ENCODE data around the gene BACH2. TPM values are rescaled to one million over a fixed set of nuclear protein-coding genes. Genes with fewer than 3 reads are reported as not detected.
"Not testable (repeated sequence)": the region's sequence is repeated elsewhere in the genome, so short reads cannot be mapped to it uniquely, and the experiment has no call there.

BACH2 gene
- polyA plus RNA-seq, 3 donors = 10.4 to 12.9 (median 11.2) TPM

DNA sequence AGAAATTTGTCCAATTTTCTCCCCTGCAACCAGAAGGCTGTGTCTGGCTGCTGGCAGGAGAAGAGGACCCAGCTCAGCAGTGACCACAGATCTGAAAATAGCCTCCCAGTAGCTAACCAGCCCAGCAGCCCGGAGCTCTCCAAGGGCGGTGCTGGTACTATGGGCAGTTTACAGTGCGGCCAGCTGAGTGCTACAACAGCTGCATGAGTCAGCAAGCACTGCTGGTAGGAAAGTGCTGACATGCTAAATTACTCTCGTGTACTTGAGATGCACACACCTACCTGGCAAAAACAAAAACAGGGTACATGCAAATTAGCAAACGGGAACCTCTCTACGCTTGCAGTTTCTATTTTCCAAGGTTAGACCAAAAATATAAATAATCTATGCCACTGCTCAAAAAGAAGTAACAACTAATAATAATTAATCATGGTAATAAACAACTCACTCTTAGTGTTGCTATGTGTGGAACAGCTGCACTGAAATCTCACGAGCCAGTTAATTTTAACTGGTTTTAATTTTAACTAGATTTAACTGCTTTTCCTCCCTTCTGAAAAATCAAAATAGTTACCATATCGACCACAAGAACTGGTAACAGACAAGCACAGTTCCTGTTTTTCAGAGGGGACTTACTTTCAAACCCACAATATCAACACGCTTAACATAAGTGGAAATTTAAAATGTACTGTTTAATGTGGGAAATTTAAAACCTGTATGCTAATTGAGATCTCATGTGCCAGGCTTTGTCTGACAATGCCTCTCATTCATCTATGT lies 10.8 kb downstream of the BACH2 start:
- peak in 8 of 11 donors; percentile 54 to 87 (median 68) for DNase-seq (ENCODE audit: extremely low read depth in 1 of 11, low read depth in 9 of 11, low spot score in 4 of 11)

DNA sequence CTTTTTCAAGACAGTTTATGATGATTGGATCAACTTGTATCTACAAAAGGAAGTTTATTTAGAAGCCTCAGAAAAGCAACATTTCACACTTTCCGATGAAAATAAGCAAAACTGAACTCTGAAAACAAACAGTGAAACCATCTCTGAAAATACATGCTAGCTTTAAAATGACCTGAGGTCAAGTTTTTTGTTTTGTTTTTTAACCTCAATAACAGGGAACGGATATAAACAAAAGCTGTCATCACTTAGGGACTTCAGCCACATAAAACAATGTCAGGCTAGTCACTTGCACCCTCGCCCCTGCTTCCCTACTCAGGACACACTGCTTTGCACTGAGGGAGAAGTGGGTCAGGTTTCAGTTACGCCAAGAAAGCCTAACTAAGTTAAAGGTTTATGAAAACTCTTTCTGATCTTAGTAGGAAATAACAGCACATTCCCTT lies 11.6 kb downstream of the BACH2 start:
- no peak for DNase-seq (ENCODE audit: extremely low read depth in 1 of 11, low read depth in 9 of 11, low spot score in 4 of 11)

GRCh38 chr6:90284236-90285041 lies 12.2 kb downstream of the BACH2 start:
- no peak for DNase-seq (ENCODE audit: extremely low read depth in 1 of 11, low read depth in 9 of 11, low spot score in 4 of 11)

DNA sequence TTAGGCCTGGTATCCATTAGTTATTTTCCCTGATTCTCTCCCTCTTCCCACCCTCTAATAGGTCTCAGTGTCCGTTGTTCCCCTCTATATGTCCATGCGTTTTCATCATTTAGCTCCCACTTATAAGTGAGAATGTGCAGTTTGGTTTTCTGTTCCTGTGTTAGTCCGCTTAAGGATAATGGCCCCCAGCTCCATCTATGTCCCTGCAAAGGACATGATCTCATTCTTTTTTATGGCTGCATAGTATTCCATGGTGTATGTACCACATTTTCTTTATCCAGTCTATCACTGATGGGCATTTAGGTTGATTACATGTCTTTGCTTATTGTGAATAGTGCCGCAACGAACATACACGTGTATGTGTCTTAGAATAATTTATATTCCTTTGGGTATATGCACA lies 14.4 kb downstream of the BACH2 start:
- not testable (repeated sequence) for DNase-seq (ENCODE audit: extremely low read depth in 1 of 11, low read depth in 9 of 11, low spot score in 4 of 11)

DNA sequence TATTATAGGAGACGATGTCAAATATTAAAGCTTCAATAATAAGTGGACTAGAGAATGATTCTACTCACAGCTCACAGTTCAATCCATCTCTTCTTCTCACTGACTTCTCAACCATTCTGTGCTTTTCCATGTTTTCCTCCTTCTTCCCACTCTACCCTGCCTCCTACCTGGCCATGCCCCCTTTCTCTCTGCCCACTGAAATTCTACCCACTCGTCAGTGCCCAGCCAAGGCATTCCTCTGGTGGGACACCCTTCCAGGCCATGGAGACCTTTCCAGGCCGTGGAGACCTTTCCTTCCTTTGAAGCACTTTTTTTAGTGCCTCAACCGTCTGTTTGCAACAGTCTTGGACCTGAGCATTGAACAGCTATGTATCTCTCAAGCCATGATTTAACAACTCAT lies 18.5 kb downstream of the BACH2 start:
- no peak for DNase-seq (ENCODE audit: extremely low read depth in 1 of 11, low read depth in 9 of 11, low spot score in 4 of 11)

DNA sequence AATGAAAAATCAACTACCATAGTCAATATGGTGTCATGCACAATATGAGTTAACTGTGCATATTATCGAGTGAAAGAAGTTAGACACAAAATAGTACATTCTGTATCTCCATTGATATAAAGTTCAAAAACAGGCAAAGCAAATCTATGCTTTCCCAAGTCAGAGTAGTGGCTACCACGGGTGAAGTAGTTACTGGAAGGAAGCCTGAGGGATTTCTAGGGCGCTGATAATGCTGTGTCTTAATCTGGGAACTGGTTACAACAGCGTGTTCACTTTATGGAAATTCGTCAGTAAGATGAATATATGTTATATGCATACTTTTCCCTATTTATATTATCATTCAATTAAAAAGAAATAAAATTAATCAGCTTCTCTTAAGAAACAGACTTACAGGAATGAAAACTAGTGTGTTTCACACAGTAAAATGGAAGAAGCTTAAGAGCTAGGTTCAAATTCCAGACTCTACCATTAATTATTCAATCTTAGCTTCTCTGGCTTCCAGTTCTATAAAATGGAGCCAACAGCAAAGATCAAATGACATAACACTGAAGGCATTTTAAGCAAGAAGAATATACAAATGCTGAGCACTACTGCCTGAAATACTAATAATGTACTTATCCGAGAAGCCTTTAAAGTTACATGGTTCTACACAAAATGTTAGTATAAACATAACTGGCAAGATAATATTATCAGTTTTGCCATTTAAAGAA lies 19.2 kb downstream of the BACH2 start:
- DNase-seq (ENCODE audit: extremely low read depth in 1 of 11, low read depth in 9 of 11, low spot score in 4 of 11) = no peak

GRCh38 chr6:90274451-90275030 lies 22.1 kb downstream of the BACH2 start:
- no peak for DNase-seq (ENCODE audit: extremely low read depth in 1 of 11, low read depth in 9 of 11, low spot score in 4 of 11)

- DNase-seq (ENCODE audit: extremely low read depth in 1 of 11, low read depth in 9 of 11, low spot score in 4 of 11) = no peak
Observed at GRCh38 chr6:90273863-90274262, 22.8 kb downstream of the BACH2 start.

GRCh38 chr6:90272895-90273294 lies 23.7 kb downstream of the BACH2 start:
- no peak for DNase-seq (ENCODE audit: extremely low read depth in 1 of 11, low read depth in 9 of 11, low spot score in 4 of 11)

GRCh38 chr6:90271831-90272230 lies 24.8 kb downstream of the BACH2 start:
- no peak for DNase-seq (ENCODE audit: extremely low read depth in 1 of 11, low read depth in 9 of 11, low spot score in 4 of 11)

- no peak for DNase-seq (ENCODE audit: extremely low read depth in 1 of 11, low read depth in 9 of 11, low spot score in 4 of 11)
Observed at GRCh38 chr6:90269334-90269733, 27.3 kb downstream of the BACH2 start.

DNA sequence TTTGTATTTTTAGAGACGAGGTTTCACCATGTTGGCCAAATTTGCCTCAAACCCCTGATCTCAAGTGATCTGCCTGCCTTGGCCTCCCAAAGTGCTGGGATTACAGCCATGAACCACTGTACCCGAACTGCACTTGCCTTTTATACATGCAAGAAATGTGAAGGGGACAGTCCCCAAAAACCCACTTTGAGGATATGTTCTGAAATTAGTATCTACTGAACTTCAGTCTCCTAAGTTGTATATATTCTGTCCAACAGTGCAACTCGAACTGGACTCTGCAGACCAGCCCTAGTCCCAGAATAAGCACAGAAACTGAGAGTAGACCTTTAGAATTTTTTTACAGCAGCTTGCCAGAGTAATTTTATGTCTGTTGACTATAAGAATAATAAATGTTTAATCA lies 28.5 kb downstream of the BACH2 start:
- no peak for DNase-seq (ENCODE audit: extremely low read depth in 1 of 11, low read depth in 9 of 11, low spot score in 4 of 11)

GRCh38 chr6:90266905-90267621 lies 29.6 kb downstream of the BACH2 start:
- DNase-seq (ENCODE audit: extremely low read depth in 1 of 11, low read depth in 9 of 11, low spot score in 4 of 11) = no peak

DNA sequence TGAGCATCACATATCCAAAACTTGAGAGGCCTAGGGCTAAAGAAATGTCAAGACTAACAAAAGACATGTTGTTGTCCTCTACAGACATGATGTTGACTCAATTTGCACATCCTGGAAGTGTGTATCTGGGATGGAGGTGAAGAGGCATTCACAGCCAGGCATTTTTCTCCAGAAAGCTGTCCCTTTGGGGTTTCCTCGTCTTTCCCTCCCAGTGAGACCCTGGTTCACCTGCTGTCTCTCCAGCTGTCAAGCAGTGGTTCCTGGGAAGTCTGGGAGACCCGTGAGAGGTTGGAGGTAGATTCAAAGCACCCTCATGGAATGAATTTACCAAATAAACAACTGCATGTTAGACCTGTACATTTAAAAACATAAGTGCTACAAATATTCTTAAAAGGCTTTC lies 32.1 kb downstream of the BACH2 start:
- no peak for DNase-seq (ENCODE audit: extremely low read depth in 1 of 11, low read depth in 9 of 11, low spot score in 4 of 11)

DNA sequence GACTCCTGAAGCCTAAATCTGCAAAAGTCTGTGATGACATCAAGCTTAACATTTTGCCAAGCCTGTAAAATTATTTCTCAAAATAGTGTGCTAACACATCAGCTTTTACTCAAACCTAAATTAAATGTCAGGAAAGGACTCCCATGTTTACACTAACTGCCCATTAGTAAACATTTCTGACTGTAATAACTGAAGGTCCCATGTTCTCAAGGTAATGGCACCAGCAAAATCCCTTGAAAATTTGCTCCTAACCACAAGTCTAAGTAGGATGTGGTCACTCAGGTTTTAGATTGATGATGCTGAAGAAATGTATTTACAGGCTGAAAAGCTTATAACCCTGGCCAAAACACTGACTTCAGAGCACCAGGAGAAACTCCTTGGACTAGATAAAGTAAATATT lies 33.0 kb downstream of the BACH2 start:
- no peak for DNase-seq (ENCODE audit: extremely low read depth in 1 of 11, low read depth in 9 of 11, low spot score in 4 of 11)

GRCh38 chr6:90261801-90262200 lies 34.8 kb downstream of the BACH2 start:
- DNase-seq (ENCODE audit: extremely low read depth in 1 of 11, low read depth in 9 of 11, low spot score in 4 of 11) = no peak

GRCh38 chr6:90257486-90257738 lies 39.2 kb downstream of the BACH2 start:
- no peak for DNase-seq (ENCODE audit: extremely low read depth in 1 of 11, low read depth in 9 of 11, low spot score in 4 of 11)

DNA sequence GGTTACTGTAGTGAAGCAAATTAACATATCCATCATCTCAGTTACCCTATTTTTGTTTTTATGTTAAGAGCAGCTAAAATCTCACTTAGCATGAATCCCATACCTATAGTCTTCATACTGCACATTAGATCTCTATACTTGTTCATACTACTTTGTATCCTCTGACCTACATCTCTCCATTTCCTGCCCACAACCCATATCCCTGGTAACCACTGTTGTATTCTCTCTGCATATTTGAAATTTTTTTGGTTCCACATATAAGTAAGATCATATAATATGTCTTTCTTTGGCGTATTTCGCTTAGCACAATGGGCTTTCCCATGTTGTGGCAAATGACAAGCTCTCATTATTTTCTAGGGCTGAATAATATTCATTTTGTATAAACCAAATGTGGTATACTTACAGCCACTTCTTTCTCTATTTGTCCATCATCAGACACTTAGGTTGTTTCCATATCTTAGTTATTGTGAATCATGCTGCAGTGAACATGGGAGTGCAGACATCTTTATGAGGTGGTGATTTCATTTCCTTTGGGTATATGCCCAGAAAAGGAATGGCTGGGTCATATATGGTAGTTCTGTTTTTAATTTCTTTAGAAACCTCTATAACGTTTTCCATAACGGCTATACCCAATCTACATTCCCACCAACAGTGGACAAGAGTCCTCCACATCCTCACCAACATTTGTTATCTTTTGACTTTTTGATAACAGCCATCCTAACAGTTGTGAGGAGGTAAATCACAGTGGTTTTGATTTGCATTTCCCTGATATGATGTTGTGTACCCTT lies 39.8 kb downstream of the BACH2 start:
- no peak for DNase-seq (ENCODE audit: extremely low read depth in 1 of 11, low read depth in 9 of 11, low spot score in 4 of 11)
